ENCODE data around the gene CSTF2.
"Not testable (repeated sequence)": the region's sequence is repeated elsewhere in the genome, so short reads cannot be mapped to it uniquely, and the experiment has no call there.

Gene CSTF2, protein sequence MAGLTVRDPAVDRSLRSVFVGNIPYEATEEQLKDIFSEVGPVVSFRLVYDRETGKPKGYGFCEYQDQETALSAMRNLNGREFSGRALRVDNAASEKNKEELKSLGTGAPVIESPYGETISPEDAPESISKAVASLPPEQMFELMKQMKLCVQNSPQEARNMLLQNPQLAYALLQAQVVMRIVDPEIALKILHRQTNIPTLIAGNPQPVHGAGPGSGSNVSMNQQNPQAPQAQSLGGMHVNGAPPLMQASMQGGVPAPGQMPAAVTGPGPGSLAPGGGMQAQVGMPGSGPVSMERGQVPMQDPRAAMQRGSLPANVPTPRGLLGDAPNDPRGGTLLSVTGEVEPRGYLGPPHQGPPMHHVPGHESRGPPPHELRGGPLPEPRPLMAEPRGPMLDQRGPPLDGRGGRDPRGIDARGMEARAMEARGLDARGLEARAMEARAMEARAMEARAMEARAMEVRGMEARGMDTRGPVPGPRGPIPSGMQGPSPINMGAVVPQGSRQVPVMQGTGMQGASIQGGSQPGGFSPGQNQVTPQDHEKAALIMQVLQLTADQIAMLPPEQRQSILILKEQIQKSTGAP

DNA sequence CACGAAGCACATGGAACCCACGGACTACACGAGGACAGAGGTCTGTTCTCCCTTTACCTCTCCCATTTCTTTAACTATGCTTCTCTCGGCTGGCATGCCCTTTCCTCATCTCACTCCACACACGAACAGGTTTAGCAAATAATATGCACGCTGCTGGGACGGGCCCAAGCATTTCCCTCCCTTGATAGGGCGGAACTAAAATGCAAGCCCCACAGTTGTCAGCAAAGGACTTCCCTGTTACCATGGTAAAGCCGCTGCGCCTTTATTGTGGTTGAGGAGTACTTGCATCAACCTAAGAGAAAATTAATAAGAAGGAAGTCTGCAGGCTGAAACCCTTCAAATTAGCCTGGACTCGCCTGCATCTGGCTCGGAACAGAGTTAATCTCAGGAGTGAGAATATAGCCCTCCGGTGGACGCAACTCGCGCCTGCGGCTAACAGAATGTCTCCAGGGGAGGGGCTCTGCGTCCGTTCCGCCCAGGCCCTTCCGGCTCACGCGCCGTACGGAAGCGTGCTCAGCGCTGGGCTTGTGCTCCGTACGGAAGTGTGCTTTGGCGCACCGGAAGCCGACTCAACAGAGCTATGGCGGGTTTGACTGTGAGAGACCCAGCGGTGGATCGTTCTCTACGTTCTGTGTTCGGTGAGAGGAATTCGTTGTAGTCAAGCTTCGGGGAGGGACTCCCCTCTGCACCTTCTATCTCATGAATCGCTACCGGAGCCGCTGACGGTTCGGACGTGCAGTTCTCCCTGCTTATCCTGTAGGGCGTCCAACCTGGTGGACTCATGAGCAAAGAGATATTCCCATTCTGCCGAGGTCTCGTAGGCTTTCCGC is at the start of gene CSTF2:
Gene CSTF2, plus strand, starts transcription at position 555 of the 830 bp plus-strand sequence. Its CDS starts 26 bp downstream, at position 581.
- peak; percentile 70 for DNase-seq

DNA sequence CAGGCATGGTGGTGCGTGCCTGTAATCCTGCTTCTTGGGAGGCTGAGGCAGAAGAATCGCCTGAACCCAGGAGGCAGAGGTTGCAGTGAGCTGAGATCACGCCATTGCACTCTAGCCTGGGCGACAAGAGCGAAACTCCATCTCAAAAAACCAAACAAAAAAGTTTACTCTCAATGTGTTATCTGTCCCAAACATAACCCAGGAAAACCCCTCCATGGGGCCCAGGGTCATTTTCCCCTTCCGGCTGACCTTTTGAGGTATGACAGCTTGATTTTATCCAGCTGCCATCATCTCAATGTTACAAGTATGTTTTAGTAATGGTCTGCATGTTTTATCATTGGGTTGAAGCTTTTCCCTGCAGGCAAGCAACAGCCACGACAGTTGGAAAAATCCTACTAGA is 23.8 kb upstream of the CSTF2 start:
- not testable (repeated sequence) for DNase-seq

DNA sequence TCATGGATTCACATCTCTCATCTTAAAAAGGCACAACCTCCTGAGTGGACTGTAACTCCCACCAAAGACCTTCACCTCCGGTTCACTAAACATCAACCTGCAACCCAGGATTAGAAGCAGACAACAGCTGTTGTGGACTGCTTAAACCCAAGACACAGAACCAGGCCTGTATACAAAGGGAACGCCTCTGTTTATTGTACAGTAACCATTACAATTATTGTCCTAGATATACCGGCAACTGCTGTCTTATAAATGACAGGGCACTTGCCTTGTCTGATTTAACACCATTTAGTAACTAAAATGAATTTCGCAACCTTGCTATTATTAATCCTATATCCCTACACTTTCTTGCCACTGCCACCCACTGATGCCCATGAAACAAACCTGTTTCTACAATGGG is 22.8 kb upstream of the CSTF2 start:
- DNase-seq, result no peak

DNA sequence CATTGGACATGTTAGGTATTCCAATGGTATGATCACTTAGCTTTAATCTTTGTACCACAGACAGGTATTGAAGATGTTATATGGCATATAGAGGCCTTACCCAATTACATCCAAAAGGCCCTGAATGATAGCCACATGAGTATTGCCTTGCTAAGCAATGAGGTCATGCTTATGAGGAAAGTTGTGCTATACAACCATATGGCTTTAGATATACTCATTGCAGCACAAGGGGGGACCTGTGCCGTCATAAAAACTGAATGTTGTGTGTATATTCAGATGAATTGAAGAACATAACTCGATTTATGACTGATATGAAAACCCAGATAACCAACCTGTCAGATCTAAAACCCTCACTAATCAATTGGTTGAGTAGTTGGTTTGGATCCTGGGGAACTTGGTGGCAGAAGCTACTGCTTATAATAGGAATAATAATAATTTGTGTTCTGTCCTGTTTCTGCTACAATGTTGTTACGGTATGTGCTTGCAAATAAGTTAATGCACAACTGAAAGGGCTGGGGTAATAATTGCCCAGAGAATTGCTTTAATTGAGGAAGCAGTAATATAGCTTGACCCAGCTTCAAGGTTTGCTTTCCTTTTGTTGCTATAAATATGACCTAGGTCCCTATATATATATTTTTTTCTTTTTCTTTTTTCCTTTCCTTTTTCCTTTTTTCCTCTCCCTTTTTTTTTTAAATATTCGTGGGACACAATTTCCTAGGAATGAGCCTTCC is 21.5 kb upstream of the CSTF2 start:
- DNase-seq, result no peak

DNA sequence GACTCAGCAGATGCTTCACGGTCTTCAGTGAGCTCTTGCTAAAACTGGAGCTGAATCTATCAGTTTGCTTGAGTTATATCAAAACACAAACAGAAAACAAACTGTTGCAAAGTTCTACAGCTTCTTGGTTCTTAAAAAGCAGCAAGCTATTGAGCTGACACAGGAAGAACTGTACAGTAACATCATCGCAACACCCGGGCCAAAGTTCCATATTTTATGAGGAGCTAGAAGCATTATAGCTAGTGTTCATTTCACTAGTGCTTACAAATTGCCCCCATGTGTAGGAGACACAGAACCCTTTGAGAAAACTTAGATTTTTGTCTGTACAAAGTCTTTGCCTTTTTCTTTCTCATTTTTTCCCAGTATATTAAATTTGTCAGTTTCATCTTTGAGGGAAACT is 17.3 kb upstream of the CSTF2 start:
- DNase-seq, result no peak

DNA sequence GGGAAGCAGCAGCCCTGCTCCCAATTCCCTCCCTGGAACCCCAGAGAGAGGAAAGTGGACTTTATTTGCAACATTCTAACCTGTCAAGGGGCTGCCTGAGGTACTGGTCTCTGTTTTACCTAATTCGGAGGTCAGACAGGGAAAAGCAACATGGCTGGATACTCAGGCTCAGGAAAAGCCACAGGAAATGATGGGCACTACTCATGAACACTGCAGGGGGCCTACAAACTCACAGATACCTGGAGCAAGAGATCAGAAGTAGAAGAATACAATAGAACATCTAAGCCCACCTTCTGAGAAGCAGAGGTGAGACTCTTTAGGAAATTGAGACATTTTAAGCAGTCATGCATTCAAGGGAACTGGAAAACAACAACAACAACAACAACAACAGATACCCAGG is 15.4 kb upstream of the CSTF2 start:
- DNase-seq, result no peak

DNA sequence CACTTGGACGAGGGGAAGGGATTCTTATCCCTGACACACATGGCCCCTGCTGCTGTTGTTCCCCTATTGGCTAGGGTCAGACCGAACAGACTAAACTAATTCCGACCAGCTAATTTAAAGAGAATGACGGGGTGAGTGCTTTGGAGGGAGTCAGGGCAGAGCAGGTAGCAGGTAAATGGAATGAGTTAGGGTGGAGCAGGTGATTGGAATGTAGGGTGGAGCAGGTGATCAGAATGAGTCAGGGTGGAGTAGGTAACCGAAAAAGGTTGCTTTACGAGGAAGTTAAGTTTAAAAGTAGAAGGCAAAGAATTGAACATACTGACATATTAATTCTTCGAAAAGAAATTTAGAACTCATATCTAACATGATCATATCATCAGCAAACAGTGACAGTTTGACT is 11.9 kb upstream of the CSTF2 start:
- DNase-seq, result not testable (repeated sequence)

DNA sequence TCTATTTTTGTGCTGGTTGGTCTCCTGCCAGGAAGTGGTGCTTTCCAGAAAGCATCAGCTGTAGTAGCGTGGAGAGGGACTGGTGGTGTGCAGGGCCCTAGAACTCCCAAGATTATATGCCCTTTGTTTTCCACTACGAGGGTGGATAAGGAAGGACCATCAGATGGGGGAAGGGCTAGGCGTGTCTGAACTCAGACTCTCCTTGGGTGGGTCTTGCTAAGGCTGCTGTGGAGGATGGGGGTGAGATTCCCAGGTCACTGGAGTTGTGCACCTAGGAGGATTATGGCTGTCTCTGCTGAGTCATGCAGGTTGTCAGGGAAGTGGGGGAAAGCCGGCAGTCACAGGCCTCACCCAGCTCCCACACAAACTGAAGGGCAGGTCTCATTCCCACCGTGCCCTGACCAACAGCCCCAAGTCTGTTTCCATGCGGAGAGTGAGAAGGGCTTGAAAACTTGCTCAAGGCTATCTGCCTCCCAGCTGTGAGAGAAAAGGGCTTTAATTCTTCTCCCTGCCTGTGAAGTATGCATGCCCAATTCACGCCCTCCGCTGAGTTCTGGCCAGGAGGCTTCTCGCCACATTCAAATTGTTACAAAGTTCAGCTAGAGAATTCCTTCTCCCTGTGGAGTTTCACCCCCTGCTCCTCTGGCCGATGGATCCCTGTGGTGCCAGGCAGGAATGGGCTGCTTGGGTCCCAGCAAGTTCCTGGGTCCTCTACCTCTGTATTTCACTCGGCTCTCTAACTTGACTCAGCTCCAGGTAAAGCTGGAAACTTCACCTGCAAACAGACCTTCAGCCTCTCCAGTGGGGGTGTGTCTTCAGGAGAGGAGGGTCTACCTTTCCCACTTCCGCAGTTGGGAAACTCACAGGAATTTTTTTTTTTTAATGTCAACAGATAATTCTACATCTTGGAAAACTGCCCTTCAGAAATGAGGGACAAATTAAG is 7.7 kb upstream of the CSTF2 start:
- DNase-seq, result no peak

DNA sequence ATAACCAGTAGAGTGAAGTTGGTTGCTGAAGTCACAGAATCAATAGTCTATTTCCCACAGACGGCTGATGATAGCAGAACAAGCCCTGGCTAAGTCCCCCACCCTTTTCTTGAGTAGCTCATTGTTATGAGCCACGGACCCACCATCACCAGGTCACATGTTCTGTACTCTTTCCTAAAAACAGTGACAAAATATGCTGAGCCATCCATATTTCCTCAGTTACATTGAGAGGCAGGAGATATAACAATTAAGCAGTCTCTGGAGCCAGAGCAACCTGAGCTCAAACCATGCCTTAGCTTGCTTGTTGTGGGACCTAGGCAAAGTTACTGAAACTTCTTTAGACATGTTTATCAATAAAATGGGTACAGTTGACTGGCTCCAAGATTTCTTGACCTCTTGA is 2.9 kb upstream of the CSTF2 start:
- no peak for DNase-seq

DNA sequence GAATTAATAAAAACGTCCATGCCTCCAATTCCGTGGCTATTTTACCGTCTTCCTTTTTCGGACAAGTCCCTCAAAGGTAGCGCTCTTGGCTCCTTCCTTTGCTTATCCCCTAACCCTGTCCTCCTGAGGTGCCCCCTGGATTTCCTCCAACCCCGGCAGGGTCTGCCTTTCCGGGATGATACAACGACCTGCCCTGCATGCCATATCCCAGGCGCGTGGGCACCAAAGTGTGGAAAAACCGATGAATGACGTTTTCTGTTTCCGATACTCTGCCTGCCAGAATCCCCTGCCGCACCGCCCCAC is 706 bp upstream of the CSTF2 start:
- DNase-seq, result no peak

DNA sequence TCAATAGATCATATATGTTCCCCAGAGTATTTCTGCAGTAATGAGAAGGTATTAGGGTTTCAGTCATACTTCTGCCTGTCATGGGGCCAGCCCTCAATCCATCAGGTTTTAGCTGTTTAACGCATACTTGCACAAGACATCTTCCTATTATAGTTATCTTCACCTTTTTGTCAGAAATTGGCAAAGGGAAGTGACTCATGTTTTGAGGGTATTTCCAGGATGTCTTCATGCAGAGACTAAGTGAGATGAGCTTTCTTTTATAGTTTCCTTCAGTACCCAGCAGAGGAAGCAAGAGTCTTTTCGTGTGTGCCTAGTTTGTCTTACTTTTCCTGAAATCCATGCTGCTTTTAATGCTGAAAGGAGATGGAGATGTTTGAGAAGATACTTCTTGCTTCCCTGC is 9.5 kb downstream of the CSTF2 start:
- DNase-seq, result no peak

DNA sequence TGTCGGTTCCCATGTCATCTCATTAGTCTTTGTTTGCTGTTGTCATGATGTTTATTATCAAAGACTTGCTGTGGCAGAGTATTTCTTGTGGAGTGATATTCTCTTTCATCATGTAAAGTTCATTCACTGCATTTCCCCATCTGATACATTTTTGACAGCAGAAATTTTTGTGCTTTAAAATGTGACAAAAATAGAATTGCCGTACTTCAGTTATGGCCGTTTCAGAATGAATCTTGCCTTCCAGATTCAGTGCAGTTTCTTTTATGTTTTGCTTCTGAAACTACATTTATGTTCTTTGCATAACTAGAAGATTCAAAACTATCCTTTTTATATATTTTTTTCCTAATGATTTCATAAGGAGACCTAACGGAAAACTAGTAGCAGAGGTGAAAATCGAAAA is 10.0 kb downstream of the CSTF2 start:
- no peak for DNase-seq

DNA sequence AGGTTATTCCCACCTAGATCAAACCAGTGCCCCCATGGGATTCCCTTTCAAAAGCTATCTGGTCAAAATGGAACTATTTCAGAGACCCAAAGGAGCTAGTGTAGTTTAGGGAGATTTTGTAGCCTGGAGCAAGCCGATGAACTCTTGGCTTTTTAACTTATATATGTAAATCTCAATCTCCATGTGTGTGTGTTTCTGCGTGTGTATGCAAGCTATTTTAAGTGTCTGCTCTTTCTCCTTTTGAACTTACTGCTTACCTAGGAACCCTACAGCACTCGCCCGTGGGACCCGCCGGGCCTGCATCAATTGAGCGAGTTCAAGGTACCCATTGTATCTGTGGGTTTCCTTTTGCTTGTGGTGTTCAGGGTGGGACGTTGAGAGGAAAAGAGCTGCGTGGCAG is 10.4 kb downstream of the CSTF2 start:
- DNase-seq, result no peak

DNA sequence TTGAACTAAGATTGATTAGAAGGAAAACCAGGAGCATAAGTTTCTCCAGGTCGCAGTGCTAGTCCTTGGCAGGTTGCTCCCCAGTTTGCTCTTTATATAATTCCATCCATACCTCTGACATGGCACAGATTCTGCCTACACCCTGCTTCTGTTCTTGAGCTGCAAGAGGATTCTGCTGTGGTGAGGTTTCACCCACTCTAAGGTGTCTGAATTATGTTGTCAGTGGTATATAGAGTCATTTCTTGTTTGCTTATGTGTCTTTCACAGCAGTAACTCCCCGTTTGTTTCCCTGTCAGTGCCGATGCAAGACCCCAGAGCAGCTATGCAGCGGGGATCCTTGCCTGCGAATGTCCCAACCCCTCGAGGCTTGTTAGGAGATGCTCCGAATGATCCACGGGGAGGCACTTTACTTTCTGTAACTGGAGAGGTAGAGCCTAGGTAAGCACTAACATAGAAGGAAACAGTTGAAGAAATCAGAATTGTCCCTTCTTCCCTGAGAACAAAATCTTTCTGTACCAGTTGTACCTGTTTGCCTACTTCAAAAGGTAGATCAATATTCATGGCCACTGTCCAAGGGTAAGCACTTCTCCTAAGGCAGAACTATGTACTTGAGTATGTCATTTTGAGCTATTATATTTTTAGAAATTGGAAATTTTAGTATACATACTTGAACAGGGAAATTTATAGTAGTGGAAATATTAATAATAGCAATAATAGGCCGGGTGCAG is 11.2 kb downstream of the CSTF2 start:
- no peak for DNase-seq

DNA sequence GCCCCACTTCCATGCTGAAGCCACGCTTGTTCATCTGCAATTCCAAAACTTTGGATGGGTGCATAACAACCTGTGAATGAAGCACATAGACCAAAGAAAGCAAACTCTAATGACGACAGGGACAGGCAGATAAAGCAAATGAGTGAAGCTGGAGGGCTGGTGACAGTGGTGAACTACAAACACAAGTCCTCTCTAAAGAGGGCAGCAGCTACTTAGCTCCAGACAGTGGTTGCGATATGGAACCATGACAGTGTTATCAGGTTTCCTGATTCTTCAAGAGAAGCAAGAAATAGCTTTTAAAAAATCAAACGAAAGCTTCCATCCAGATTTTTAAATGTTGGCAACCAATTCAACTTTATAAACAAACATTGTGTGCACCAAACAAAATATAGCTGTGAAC is 30.1 kb downstream of the CSTF2 start:
- DNase-seq, result no peak

DNA sequence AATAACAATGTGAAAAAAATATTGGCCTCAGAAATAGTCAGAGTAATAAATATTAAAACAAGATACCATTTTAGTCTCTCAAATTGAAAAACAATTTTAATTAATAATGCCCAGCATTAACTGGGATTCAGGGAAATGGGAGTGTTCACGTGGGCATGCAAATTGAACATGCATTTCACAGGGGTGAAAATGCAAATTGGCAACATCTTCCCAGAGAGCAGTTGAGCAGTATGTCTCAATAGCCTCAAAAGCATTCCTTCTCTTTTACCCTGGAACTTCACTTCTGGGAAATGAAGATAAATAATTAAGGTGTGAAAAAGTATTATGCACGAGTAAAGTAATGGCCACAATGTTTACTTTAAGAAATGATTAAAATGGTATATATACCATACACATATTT is 32.6 kb downstream of the CSTF2 start:
- DNase-seq, result no peak

DNA sequence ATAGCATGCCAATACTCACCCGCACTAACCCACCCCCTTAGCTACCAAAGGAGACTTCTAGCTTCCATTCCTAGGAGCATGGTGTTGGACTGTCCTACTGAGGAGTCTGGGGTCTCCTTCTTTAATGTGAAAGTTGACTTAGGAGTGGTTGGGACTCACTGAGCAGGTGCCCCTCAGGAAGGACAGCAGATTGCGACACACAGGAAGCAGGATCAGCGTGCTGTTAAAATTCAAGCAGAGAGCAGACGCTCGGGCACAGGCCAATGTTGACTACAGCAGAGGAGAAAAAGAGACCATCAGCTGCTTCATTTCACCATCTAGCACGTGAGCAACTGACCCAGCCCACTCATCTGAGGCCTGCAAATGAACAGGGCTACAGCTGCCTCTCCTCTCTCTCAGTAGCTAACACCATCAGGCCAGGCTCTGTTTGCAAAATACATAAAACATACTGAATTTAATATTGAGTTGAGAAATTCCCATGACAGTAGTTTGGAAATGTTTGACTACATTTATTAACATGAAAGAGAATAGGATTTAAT is 43.2 kb downstream of the CSTF2 start:
- no peak for DNase-seq

DNA sequence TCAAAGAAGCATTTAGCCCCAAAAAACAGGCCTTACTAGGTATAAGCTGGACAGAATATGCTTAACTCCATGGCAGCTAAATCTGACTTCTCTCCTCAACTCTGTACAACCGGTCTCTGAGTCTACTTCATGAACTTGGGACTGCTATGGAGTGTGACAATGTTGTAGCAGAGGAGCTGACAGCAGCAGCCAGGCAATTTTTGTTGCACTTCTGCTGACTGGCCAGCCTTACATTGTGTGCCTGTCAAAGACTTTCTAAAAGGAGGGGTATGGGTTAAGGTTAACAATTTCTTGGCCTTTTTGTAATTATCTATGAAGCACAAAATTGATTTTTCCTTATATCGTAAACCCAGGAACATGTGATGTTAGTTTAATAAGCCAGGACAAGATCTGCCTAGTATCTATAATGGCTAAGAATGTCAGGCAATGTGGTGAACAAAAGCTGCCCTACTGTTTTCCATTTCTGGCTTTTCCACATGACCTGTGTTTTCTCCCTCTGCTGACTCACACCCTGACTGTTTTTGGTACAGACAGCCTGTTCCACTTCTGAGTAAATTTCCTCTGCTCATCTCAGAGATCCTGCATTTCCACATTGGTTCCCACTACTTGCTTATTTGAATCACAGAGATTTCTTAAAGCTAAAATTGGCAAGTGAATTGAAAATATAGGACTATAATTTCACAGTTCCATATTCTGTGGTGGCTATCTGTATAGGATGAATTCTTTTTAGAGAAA is 44.6 kb downstream of the CSTF2 start:
- no peak for DNase-seq

DNA sequence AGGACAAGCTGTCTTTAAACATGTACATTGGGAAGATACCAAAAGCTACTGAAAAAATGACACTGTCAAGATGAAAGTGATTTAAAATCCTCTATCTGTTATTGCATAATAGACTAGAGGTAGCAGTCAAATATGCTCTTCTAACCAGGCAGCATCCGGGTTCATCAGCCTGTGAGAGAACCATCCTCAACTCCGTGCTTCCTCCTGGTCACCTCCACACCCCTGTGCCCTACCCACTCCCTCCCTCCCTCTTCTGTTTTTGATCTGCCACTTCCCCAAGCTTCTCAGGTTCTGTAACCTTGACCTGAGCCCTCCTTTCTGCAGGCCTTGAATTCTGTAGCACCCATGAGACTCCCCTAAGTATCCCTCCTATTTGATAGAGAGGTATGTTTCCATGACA is 48.1 kb downstream of the CSTF2 start:
- no peak for DNase-seq

DNA sequence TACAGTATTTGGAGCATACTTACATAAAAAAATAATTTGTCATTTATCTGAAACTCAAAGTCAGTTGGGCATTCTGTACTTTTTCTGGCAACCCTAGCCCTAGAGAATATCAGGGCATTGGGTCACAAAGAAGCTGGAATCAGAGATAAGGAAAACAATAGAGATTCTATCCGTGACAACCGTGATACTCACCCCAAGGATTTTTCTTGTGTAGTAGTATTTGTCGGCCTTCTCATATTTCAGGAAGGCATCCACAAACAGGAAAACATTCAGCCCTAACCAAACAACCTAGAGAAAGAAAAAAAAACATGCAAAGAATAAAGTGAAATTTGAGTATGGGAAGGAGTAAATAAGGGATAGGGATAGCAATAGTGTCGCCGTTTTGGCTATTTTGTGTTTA is 50.3 kb downstream of the CSTF2 start:
- no peak for DNase-seq

Measured in NCI-H2171 (cell line).